NCI-H1930 (cell line): ENCODE measurements around the gene PARVG.

ENCODE experiments used
- DNase-seq, 2 experiments: peaks; one replicate each; lab custom pipeline; 2025; lab: John Stamatoyannopoulos, UW

Gene PARVG

DNA sequence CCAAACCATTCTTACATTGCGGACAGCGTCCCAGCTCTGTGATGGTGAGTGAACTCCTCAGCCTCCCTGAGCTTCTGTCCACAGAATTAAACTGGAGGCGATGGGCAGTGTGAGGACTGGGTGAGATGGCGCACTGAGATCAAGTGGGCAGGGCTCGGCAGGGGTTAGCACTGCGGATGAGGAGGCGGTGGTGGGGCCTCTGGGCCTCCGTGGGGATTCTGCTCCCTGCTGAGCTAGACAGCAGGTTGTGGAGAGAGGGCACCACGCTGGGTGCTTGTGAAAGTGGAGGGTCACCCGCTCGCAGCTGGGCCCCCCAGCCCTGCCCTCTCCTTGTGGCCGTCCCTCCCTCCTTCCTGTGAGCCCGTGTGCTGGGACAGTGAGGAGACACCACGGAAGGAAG, 25.6 kb upstream of the PARVG start:
- DNase-seq, result no peak

DNA sequence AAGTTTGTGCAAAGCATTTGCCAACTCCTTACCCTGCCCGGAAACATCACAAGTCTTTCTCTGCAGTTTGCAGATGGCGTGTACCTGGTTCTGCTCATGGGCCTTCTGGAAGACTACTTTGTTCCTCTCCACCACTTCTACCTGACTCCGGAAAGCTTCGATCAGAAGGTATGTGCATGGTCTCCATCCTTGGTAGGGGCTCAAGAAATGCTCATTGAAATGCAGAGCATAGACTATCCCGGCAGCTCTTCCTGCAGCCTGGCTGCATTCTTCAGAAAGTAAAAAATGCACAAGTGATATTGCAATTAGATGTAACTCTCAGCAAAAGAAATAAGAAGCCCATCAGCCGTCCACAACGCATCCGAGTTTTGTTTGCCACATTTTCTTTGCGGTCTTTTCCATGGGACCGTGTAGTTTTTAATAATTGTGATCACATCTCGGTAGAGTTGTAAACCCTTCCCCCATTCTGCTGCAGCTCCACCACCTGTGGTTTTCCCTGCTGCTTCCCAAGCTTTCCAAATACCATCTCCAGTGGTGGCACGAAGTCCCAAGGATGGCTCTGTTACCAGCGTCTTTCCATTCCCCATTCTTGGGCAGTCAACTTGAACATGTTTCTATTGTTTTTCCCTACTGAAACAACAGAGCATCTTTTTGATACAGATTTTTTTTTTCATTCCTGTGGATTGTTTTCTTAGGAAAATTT, 22.7 kb upstream of the PARVG start:
- no peak for DNase-seq

DNA sequence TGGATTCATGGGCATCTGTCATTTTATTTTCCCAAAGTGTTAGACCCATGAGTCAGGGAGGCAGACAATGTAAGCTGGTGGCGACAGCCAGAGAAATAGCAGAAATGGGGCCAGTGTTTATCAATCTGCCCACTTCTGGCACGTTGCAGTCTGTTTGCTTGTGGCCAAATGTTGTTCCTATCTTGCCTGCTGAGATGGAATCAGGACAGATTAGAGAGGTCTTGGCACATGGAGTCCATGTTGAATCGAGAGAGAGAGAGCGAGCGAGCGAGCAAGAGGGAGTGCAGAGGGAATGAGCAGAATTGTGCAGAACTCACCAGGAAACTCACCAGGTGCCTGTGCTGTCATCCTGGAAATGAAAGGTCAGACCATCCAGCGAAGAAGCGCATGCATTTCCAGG, 21.9 kb upstream of the PARVG start:
- no peak for DNase-seq

DNA sequence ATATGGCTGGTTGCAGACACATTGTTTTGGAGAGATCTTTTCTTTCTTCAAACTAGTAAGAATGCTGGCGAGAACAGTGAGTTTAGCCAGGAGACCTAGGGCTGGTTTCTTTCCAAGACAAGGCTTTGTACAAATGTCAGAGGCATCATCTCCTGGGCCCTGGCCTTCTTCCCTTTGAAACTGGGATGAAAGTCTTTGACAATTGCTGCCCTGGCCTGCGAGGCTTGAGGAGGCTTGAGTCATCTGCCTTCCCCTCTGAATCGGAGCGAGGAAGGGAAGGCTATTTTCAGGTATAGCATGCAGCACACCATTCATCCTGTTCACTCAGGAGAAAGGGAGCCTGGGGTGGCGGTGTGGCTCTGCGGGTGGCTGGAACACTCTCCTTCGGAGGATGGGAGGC, 21.5 kb upstream of the PARVG start:
- DNase-seq, result no peak

DNA sequence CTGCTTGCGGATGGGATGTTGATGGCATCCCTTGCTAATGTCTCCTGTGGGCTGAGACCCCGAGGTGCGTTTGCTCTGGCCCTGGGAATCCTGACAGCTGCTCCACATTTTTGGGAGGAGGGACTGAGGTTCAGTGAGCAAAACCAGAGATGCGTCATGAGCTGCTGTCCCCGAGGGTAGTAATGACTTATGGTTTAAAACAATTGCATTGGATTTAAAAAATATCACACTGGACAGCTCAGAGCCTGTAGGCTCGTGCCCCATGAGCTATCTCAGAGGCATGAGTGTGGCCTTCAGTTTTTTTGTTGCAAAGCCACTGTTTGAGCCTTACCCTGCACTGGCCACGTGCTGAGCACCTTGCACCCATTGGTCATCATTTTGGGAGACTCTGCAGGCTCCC, 20.9 kb upstream of the PARVG start:
- no peak for DNase-seq

DNA sequence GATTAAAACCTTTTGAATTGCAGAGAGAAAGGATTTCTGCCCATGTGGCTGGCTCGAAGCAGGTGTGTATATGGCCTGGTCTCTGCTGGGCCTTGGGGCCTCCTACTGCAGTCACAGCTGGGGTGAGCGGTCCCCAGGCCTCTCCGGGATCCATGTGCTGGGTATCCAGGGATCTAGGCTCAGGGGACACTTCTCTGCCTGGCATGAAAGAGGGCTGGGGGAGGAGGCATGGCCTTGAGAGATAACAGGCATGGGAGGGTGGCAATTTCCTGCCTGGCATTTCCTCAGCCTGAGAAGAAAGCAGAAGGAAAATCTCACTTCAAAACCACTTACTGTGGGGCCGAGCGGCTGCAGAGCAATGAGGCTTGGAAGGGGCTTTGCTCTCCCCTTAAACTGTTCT, 20.3 kb upstream of the PARVG start:
- DNase-seq, result no peak

DNA sequence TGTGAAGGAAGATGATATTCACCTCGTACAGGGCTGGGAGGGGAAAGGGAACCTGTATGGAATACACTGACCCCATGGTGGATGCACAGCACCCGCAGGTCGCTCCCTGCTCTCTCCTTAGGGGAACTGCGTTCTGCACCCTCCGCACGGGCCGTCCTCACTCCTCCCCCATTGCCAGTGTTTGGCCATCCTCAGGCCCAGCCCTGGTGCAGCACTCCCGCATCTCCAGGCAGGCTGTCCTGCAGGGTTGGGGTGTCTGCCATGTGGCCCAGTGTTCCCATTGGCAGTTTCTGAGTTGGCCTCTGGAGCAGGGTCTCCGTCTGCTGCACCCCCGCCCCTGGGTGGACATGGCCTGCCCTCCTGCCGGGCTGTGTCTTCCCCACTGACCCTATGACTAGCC, 19.1 kb upstream of the PARVG start:
- no peak for DNase-seq

DNA sequence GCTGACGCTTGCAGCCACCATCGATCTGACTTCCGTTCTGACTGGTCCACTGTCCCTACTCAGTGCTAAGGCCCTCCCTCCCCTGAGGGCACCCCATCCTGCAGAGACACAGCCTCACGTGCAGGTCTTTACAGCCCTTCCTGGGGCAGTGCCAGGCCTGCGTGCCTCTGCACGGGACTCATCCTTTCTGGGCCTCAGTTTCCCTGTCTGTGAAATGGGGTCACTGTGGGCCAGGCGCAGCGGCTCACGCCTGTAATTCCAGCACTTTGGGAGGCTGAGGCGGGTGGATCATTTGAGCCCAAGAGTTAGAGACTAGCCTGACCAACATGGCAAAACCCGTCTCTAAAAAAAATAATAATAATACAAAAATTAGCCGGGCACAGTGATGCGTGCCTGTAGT, 17.8 kb upstream of the PARVG start:
- DNase-seq, result no peak

DNA sequence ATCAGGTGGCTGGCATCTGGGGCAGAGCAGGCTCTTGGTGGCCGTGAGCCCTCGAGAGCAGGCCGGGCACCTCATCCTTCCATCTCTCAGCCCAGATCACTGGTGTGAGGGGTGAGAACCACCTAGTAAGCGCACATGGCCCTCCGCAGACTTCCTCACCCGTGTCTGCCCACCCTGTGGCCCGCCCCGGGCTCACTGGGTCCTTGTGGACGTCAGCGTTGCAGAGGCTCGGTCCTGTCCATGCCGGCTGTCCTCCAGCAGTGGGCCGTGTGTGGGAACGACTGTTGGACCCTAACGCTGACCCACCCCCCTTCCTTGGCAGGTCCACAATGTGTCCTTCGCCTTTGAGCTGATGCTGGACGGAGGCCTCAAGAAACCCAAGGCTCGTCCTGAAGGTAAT, 17.2 kb upstream of the PARVG start:
- DNase-seq, result no peak

DNA sequence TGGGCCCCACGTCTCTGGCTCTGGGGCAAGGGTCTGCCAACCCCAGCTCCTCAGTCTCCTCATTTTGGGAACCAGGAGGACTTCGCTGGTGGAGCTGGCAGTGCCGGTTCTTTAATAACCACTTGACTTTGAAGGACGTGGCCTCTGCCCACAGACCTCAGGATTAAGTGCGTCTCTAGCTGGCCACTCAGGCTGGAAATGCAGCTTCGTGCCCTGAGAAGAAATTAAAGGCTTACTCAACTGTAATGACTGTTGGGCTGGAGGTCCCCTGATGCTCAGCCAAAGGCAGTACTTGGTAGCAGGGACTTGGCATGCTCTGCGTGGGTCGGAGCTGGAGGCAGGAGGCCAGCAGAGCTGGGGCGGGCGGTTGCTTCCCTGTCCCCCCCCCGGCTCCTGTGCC, 16.7 kb upstream of the PARVG start:
- DNase-seq, result no peak

DNA sequence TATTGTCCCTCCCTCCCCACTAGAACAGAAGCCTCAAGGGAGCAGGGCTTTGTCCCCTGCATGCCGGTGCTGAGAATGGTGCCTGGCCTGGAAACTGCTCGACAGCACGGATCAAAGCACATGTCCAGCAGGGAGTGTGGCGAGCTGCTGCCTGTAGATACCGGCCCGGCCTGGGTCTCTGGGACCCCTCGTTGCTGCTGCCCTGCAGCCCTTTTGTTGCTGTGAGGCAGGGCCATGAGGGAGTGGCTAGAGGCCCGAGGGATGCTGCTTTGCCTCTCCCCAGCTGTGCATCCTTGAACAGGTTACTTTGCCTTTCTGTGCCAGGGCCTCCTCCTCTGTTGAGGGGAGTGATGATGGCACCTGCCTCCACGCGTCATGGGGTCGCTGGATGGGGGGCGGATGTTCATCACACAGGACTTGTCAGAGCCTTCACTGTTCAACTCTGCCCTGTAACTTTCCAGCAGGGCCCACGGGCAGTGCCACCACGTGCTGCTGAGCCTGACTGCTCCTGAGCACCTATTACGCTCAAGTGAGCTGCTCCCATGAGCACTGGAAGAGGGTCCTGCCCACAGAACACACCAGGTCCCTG, 15.3 kb upstream of the PARVG start:
- no peak for DNase-seq

DNA sequence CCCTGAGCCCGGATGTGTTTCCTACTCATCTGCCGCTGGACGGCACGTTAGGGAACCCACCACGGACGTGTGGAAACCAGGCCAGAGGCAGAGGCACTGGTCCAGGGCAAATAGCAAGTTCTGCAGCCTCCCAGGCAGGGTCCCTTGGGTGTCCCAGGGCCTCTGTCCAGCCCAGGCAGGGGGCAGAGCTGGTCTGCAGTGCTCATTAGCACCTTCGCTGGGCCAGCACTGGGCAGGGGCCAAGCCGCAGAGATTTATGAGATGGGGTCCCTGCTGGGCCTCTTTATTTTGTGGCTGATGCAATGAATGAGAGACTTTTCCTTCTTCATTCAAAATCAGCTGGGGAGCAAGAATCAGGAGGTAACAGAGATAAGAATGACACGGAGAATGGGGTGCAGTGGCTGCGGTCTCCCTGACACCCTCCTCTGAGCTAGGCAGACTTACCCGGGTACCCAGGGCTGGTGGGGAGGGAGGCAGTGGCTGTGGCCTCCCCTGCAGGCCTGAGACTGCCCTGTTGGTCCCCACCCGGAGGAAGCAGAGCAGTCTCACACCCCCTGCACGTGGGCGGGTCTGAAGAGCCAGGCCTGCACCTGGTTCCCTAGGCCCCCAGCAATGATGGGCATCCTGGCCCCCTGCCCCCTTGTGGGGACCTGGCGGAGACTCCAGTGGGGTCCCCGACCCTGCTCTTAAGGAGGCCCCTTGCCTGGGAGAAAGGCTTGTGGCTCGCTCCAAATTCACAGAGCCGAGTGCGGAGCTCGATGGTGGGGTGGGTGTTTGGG, 14.0 kb upstream of the PARVG start:
- no peak for DNase-seq

DNA sequence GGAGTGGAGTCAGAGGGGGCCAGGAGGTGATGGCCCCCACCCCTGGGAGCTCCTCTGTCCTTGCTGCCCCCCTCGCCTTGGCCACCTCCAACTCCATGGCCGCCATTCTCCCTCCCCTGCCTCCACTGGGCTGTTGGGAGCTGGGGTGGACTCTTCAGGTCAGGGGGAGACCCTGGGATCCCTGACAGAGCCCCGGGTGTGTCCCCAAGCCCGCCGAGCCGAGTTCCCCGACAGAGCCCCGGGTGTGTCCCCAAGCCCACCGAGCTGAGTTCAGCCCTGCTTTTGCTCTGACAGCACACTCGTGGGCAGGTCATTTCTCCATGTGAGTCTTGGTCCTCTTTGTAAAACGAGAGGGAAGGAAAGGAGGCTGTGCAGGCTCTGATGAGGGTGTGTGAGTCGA, 13.2 kb upstream of the PARVG start:
- no peak for DNase-seq

DNA sequence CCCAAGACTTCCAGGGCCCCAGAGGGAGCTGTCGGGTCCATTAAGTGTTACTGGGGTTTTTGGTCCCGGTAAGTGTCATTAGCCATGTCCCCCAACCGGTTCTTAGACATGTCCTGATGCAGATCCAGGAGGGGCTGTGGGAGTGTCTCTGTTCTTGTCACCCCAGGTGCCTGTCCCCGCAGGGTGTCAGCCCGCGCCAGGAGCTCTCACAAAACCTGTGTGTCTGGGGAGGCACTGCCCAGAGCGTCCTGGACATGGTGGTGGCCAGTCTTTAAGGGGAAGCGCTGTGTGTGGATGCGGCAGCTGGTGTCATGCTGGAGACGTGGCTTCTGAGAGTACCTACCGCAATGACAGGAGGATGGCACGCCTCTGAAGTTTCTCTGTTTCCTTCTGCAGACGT, 12.5 kb upstream of the PARVG start:
- no peak for DNase-seq

DNA sequence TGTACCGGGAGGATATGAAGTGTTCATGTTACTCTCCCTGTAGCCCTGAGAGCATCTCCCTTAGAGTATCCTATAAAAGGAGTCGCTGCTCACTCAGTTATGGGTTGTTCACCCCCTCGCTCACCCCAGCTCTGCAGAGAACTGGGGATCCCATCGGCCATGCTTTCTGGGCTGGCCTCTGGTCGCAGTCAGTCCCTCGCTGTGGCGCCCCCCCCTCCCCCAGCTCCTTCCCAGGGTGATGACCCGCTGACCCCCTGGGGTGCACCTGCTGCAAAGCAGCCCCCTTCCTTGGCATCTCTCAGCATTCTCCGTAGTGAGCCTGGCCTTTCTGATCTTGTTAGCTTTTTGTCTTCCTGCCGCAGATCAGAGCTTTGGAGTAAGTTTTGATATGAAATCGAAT, 10.3 kb upstream of the PARVG start:
- DNase-seq, result no peak

DNA sequence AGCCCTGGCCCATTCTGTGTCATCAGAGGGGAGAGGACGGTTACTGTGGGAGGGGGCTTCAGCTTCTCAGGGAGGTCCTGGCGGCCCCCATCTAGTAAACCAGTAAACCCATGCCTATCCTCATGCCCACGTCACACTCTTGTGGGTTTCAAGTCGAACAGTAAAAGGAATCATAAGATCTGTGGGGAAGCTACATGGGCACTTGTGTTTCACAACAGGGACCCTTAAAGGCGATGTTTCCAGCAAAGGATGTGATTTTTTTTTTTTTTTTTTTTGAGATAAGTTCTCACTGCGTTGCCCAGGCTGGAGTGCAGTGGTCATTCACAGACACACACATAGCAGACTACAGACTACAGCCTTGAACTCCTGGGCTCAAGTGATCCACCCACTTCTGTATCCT, 9.2 kb upstream of the PARVG start:
- DNase-seq, result no peak

DNA sequence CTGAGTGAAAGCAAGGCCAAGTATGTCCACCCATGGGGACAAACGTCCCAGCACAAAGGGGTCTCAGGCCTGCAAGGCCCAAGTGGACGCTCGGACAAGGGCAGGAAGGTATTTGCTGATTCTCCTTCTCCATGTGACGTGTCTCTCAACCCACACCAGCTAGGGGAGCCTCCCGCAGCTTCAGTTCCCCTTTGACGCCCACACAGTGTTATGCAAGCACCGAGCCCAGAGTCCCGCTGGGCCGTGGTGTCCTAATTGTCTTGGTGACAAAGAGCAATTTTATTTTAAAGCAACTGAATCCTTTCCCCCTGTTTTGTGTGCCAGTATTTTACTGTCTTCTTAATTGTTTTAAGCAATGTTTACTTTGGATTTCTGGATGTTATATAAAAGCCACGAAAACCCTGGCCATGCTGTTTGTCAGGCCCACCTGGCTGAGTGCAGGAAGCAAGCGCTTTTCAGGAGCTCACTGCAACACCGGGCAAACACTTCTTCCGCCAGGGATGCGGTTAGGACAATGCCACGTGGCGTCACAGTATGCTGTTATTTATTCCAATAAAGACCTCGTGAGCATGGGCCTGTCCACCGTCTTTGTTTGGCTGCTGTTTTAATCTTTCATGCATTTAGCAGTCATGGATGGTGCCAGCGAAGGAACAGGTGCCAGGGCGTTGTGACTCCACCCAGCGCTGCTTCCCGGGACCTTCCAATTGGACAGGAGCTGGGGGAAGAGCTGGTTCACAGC, 8.2 kb upstream of the PARVG start:
- DNase-seq, result no peak

DNA sequence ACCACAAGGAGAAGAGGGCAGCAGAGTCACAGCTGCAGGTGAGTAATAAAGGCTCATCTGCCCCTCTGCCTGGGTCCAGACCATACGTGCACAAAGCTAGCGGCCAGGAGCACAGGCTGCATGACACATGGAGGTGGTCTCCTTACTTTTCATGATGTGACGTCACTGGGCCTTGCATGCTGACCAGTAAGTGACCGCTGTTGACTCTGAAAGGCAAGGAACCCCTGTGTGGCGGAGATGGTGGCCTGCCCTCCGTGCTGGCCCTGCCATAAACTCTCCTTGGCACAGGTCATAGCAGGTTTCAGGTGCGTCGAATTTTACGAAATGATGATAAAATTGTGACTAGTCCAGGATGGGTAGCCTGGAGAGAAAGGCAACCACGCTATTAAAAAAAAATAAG, 7.6 kb upstream of the PARVG start:
- DNase-seq, result no peak

DNA sequence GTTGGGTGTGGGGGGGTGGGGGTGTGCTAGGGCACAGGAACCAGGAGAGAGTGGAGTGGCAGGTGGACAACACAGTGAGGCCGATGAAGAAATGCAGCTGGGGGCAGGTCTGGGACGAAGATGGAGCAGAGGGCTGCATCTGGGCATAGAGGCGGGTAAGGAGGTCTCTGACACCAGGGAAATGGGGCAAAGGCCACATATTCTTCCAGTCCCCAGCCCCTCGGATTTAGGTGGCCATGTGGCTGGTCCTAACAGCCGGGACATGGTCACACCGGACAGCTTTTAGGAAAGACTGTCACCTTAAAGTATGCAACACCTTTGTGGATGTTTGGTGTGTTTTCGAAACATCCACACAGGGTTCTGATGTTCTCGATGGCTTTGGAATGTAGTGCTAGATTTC, 5.0 kb upstream of the PARVG start:
- DNase-seq, result no peak

DNA sequence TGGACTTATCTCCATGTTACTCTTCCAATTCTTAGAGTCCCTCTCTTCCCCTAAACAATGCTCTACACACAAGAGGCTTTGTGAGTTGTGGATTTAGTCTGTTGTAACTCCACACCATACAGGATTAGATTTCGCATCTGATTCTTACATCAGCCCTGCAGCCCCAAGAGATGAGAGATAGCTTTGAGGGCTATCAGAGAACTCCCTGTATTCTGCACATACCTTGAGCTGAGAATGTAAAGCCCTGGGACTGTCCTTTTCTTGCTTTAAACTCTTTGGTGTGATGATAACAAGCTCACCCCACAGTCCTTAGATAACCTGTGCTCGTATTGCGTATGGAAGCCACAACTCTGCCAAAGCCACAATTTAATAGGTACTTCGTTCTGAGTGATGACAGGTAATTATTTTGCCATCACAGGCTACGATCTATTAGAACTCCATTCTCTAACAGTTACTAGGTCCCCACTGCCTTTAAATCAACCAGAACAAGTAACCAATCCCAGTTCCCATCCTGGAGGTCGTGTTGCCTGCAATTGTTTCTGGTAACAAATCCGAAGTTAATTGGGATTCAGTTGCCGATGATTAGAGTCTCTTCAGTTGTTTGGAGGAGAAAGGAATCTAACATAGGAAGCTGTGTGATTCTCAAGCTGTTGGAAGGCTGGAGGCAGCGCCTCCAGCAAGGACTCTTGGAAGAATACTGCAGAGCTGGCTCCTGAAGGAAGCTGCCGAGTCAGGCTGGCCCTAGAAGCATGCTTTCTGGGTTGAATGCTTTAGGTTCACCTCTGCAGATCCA, 1.3 kb upstream of the PARVG start:
- DNase-seq, result no peak

DNA sequence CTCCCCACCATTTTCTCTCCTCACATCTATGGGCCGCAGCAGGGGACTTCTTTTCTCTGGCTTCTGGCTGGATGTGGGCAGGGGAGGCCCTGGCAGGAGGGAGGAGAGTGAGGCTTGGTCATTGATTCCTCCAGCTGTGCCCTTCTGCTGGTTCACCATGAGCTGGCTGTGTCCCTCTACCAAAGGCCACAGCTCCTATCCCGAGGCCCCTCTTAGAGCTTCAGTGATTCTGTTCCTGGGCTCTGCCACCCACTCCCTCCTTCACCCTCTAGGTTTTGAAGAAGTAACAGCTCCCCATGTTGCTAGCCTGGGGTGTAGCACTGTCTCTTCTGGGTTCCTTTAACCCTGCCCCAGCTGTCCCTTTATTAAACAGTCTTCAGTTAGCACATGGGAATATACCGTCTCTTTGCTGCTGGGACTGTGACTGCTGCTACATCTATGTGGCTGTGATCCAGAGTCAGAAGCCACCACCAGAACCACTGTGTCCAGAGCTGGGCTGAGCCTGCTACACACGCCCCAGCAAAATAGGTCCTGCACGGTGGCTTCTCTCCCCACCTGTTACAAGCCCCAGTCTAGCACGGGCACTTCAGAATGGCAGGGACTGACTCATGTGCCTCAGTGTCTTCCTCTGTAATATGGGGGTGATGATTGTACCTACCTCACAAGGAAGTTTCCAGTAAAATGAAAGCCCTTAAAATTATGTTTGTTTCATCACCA, 578 bp upstream of the PARVG start:
- DNase-seq, result no peak
